Psoas muscle (tissue), 8 donors: Measurements from ENCODE around the gene DMD. TPM values are rescaled to one million over a fixed set of nuclear protein-coding genes. Genes with fewer than 3 reads are reported as not detected.

Experiments
- ATAC-seq, 4 donors: fragments of 200-7000 bp; cut with Tn5 transposase; one replicate each; pipeline ENCODE4 v1.9.1; 2020; ENCODE audit warnings: moderate library complexity in 3 of 4, mild to moderate bottlenecking in 2 of 4
- DNase-seq, 2 donors: peaks; one replicate each; pipeline ENCODE4 v3.0.0-alpha.2; 2020
- H3K27ac ChIP-seq: fragments of 200-600 bp; one replicate; pipeline ENCODE4 v1.8.0; 2022
- H3K27me3 ChIP-seq, 3 donors: fragments of 200-600 bp in 1 of 3; one replicate each; pipeline versions ENCODE4 v1.6.1 to v1.8.0; 2013 to 2022; ENCODE audit warnings: low read length in 2 of 3, mild to moderate bottlenecking in 2 of 3, moderate library complexity in 1 of 3; ENCODE audit not compliant: insufficient read depth in 3 of 3
- H3K36me3 ChIP-seq, 2 donors: fragments of 200-600 bp in 1 of 2; one replicate each; pipeline versions ENCODE4 v1.6.1 to v1.8.0; 2013 to 2022; ENCODE audit warnings: low read depth in 1 of 2, mild to moderate bottlenecking in 1 of 2, moderate library complexity in 1 of 2; ENCODE audit not compliant: insufficient read depth in 1 of 2
- H3K4me1 ChIP-seq: fragments of 200-600 bp; one replicate; pipeline ENCODE4 v1.8.0; 2022
- H3K4me3 ChIP-seq: fragments of 200-600 bp; one replicate; pipeline ENCODE4 v1.8.0; 2022; ENCODE audit warnings: mild to moderate bottlenecking
- H3K9me3 ChIP-seq: fragments of 200-600 bp; one replicate; pipeline ENCODE4 v1.8.0; 2022
- CTCF ChIP-seq: fragments of 200-600 bp; IDR thresholded peaks from one replicate; pipeline ENCODE4 v1.8.0; 2022; ENCODE audit warnings: antibody characterized with exemption
- WGBS, 3 donors: extraction: QIAGEN DNeasy Blood & Tissue Kit; methylation state at CpG; one replicate each; pipeline versions ENCODE4 v1.1.6 to v1.1.7; 2013; 5-methylcytosine and 5-hydroxymethylcytosine counted together
- intact Hi-C, 2 donors: fragments of 100-400 bp; cut with DNase I; formaldehyde crosslinking; loops; one replicate each; pipeline versions ENCODE4 v1.11.0 to v1.14.2; 2022
- polyA plus RNA-seq, 3 donors: library from polyadenylated mRNA; stranded (reverse); fragments of 200-250 nt; gene quantifications; one replicate each; pipeline ENCODE4 v1.2.3, GENCODE V29; 2013
- total RNA-seq, 4 donors: library from RNA; stranded (reverse); fragmentation: NEBNext Ultra II Directional in 2 of 4; extraction: Animal tissue kit (Norgen Biotek cat#: 25700) in 2 of 4; gene quantifications; one replicate each; pipeline versions ENCODE4 v1.2.1 to v1.2.4, GENCODE V29; 2021 to 2023
- donor health status: healthy with polysubstance abuse.
- donor health status: DM: no; HTN: no; CAD: no; lungs with moderate emphysema.
- donor health status: Bipolar disorder and iron deficiency.
- donor health status: healthy.
- donor health status: DM: yes; HTN: yes; CAD: no.
- donor health status: DM: no; HTN: no; CAD: no.
- donor health status: DM: no; HTN: no; CAD: no.
- donor health status: DM: yes; HTN: yes; CAD: no.

DMD gene
- total and polyA plus RNA-seq, 7 donors = 6.8 to 170 (median 86.5) TPM

DNA sequence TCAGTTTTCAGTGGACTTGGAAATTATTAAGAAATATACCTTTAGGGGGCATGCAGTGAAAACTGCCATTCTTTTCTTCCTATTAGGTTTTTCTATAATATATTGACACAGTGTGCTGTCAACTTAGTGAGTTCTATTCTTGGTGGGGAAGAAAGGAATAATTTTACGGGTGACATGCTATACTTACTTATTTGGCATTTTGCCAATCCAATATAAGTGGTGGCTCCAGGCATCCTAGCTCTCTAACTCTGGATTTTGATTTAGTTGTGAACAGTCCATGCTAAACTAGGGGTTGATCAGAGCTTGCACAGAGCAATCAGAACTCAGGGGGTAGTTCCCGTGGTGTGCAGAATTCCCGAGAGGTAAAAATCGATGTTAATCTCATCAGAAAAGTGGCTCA is 1861.8 kb downstream of the DMD start:
- DNase-seq = no peak
- Histone ChIP-seq H3K9me3 (no peaks in the 10 kb centered on the region), H3K4me3 (no peak overlapping the region), H3K36me3 (no peaks in the 10 kb centered on the region), H3K4me1 (no peaks in the 10 kb centered on the region), H3K27ac (no peak overlapping the region), H3K27me3 (no peaks in the 10 kb centered on the region)
- 74 to 89% (median 77%) methylated on average over 4 of the region's 4 CpGs for WGBS, 3 donors
- no peak for ATAC-seq
- intact Hi-C loops = no loop called here
- TF ChIP-seq CTCF = no peak

- intact Hi-C loops = no loop called here
- Histone ChIP-seq H3K27ac (no peak overlapping the region), H3K9me3 (no peaks in the 10 kb centered on the region), H3K4me1 (no peaks in the 10 kb centered on the region), H3K36me3 (no peaks in the 10 kb centered on the region), H3K4me3 (no peak overlapping the region), H3K27me3 (no peaks in the 10 kb centered on the region)
- TF ChIP-seq CTCF = no peak
- WGBS, 3 donors = 69 to 89% (median 83%) methylated on average over 4 of the region's 4 CpGs
- no peak for ATAC-seq
- no peak for DNase-seq
These were observed 1870.8 kb downstream of the DMD start for GRCh38 chrX:31340587-31340986.

DNA sequence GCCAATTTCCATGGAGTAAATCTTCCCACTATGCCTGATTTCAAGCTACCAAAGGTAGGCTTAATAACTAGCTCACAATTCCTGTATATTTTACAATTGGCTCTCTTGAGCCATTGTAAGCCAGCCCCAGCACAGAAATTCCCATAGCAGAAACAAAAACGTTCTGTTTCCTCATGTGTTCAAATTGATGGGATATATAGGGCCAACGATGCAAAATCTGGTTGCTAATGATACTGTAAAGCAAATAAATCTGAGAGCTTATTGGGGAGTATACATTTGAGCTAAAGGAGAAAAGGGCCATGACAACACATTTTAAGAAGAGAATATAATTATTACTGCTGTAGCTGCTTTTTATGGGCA is 1872.4 kb downstream of the DMD start:
- intact Hi-C loops = no loop called here
- no peak for TF ChIP-seq CTCF
- 25 to 31% (median 26%) methylated on average over 2 of the region's 2 CpGs for WGBS, 3 donors
- no peak for ATAC-seq
- no peak overlapping the region for H3K4me3 ChIP-seq
- H3K27ac ChIP-seq = no peak overlapping the region
- no peaks in the 10 kb centered on the region for H3K27me3 ChIP-seq
- H3K4me1 ChIP-seq = no peaks in the 10 kb centered on the region
- H3K9me3 ChIP-seq = no peaks in the 10 kb centered on the region
- H3K36me3 ChIP-seq = no peaks in the 10 kb centered on the region
- no peak for DNase-seq

- Histone ChIP-seq H3K27me3 (no peaks in the 10 kb centered on the region), H3K9me3 (no peaks in the 10 kb centered on the region), H3K4me3 (no peak overlapping the region), H3K27ac (no peak overlapping the region), H3K36me3 (no peaks in the 10 kb centered on the region), H3K4me1 (no peaks in the 10 kb centered on the region)
- WGBS, 3 donors = 53 to 66% (median 57%) methylated on average over 2 of the region's 2 CpGs
- intact Hi-C loops = no loop called here
- ATAC-seq (no peak), DNase-seq (no peak)
- TF ChIP-seq CTCF = no peak
These were observed 1874.0 kb downstream of the DMD start for GRCh38 chrX:31337332-31337731.

DNA sequence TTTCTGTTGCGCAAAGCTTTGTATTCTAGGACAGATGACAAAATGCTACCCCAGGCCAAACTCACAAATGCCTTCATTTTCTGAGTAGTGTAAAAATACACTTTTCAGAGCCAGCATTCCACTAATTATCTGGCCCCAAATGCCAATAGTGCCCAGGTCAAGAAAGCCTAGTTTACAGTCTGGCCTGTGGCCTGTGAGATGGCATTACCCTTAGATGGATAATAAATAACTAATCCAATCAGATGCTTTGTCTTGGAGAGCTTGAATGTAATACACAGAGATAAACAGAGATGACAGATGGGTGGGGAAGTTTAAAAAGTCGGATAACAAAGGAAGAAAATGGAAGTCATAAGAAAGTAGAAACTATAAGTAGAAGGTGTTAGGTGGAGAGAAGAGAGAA is 1874.9 kb downstream of the DMD start:
- intact Hi-C loops = no loop called here
- Histone ChIP-seq H3K4me3 (no peak overlapping the region), H3K27me3 (no peaks in the 10 kb centered on the region), H3K27ac (no peak overlapping the region), H3K36me3 (no peaks in the 10 kb centered on the region), H3K9me3 (no peaks in the 10 kb centered on the region), H3K4me1 (no peaks in the 10 kb centered on the region)
- no peak for DNase-seq
- WGBS, 3 donors = 79 to 93% (median 91%) methylated on average over 2 of the region's 2 CpGs
- no peak for TF ChIP-seq CTCF
- ATAC-seq = no peak
